ENCODE data around the gene GSK3B.
A peak's percentile ranks its signal among the peaks of the same experiment; 100 is the strongest.

The GSK3B gene

DNA sequence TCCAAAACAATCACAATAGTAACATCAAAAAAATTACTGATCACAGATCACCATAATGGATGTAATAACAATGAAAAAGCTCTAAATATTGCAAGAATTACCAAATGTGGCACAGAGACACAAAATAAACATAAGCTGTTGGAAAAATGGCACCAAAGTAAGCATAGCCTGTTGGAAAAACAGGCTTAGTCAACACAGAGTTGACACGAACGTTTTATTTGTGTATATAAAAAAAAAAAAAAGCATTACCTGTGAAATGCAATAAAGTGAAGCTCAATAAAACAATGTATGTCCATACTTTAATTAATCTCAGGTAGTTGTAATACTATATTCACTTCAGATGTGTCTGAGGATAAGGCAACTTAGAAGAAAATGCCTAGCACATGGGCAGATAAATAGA is 235.3 kb downstream of the GSK3B start:
- no CpG with 5 or more reads among the region's 2 CpGs for WGBS, 2 experiments (ENCODE audit: insufficient coverage in 2 of 2)
- no peak overlapping the region for H3K27ac ChIP-seq (ENCODE audit: low read depth, low read length, severe bottlenecking)
- H3K9me3 ChIP-seq (ENCODE audit: control insufficient read depth, low read length) = peaks cover 25% of the 10 kb centered on the region
- H3K4me3 ChIP-seq (ENCODE audit: extremely low read depth, insufficient read depth, low read length, poor library complexity, severe bottlenecking) = no peak overlapping the region
- peaks cover 77% of the 10 kb centered on the region for H3K36me3 ChIP-seq (ENCODE audit: control insufficient read depth, insufficient read depth, low read length)
- no peaks in the 10 kb centered on the region for H3K4me1 ChIP-seq (ENCODE audit: control insufficient read depth, insufficient read depth, low read length, poor library complexity, severe bottlenecking)

- WGBS, 2 experiments (ENCODE audit: insufficient coverage in 2 of 2) = 88 to 100% methylated on average over 1 to 2 of the region's 3 CpGs
- Histone ChIP-seq H3K4me1 (ENCODE audit: control insufficient read depth, insufficient read depth, low read length, poor library complexity, severe bottlenecking) (no peaks in the 10 kb centered on the region), H3K36me3 (ENCODE audit: control insufficient read depth, insufficient read depth, low read length) (peaks cover 59% of the 10 kb centered on the region)
These were observed 237.6 kb downstream of the GSK3B start for GRCh38 chr3:119856695-119857094.

DNA sequence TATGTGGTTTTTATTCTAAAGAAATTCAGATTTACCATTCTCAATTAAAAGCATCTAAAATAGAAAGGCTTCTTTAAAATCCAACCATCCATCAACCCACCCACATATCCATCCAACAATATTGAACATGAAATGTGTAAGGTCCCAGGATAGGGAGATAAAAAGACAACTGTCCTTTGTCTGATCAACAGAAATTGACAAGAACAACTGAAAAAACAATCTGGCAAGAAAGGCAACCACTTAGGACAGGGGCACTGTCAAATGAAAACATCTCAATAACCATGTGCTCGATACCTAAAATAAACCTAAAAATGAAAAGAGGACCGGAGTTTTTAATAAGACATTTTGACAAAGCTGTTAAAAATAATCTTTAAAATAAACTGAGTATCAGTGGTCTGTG is 245.1 kb downstream of the GSK3B start:
- Histone ChIP-seq H3K9me3 (ENCODE audit: control insufficient read depth, low read length) (no peaks in the 10 kb centered on the region), H3K4me3 (ENCODE audit: extremely low read depth, insufficient read depth, low read length, poor library complexity, severe bottlenecking) (no peak overlapping the region), H3K27ac (ENCODE audit: low read depth, low read length, severe bottlenecking) (no peak overlapping the region), H3K36me3 (ENCODE audit: control insufficient read depth, insufficient read depth, low read length) (peaks cover 27% of the 10 kb centered on the region), H3K4me1 (ENCODE audit: control insufficient read depth, insufficient read depth, low read length, poor library complexity, severe bottlenecking) (no peaks in the 10 kb centered on the region)
- WGBS, 2 experiments (ENCODE audit: insufficient coverage in 2 of 2) = no CpG with 5 or more reads among the region's 2 CpGs

More at GRCh38 chr3:119856695-119857094, 237.6 kb downstream of the GSK3B start:
- Histone ChIP-seq H3K27ac (ENCODE audit: low read depth, low read length, severe bottlenecking) (no peak overlapping the region), H3K4me3 (ENCODE audit: extremely low read depth, insufficient read depth, low read length, poor library complexity, severe bottlenecking) (no peak overlapping the region), H3K9me3 (ENCODE audit: control insufficient read depth, low read length) (peaks cover 25% of the 10 kb centered on the region)

DNA sequence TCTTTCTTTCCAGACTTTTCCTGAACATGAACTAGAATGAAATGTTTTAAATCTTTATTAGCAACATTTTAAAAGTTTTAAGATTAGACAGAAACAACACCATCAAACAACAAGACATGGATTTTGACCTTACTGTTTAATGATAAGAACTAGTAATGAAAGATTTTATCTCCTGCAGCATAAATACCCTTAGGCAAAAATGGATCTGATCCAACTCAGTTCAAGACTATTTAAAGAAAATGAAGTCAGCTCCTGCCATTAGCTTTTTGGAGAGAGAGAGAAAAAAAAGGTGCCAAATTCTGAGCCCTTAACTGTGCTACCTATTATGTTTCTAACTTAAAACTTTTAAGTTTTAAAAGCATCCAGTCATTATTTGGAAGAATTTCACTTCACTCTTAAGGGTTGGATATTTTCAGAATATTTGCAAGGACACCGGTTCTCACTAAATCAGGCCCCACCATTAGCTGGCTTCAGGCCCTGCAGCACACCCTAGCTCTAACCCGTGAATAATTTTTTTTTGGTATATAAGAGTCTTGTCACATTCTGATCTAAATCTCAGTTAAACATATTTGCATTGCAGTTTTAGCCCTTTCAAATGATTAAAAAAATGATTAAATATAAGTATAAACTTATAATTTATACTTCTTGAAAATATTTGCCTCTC is 252.3 kb downstream of the GSK3B start:
- Histone ChIP-seq H3K27ac (ENCODE audit: low read depth, low read length, severe bottlenecking) (no peak overlapping the region), H3K4me1 (ENCODE audit: control insufficient read depth, insufficient read depth, low read length, poor library complexity, severe bottlenecking) (no peaks in the 10 kb centered on the region), H3K4me3 (ENCODE audit: extremely low read depth, insufficient read depth, low read length, poor library complexity, severe bottlenecking) (no peak overlapping the region), H3K36me3 (ENCODE audit: control insufficient read depth, insufficient read depth, low read length) (peaks cover 33% of the 10 kb centered on the region), H3K9me3 (ENCODE audit: control insufficient read depth, low read length) (no peaks in the 10 kb centered on the region)
- no CpG with 5 or more reads among the region's 2 CpGs for WGBS, 2 experiments (ENCODE audit: insufficient coverage in 2 of 2)

DNA sequence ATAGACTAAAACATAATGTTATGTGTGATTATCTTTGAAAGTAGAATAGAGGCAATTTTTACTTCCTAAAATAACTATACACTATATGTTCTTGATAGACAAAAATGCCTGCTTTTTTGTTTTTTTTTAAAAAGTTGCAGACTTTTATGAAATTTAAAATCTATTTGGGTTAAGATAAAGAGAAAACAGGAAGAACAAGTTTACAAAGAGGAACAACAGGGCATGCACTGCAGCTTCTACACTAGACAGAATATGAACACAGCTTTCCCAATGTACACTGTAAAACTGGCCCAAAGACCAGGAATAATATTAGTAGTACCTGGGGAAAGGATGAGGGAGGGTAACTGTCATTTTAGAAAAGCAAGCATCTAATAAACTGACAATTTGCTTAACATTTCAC is 258.7 kb downstream of the GSK3B start:
- H3K4me1 ChIP-seq (ENCODE audit: control insufficient read depth, insufficient read depth, low read length, poor library complexity, severe bottlenecking) = peaks cover 16% of the 10 kb centered on the region
- H3K9me3 ChIP-seq (ENCODE audit: control insufficient read depth, low read length) = no peaks in the 10 kb centered on the region
- no peak overlapping the region for H3K27ac ChIP-seq (ENCODE audit: low read depth, low read length, severe bottlenecking)
- no peak overlapping the region for H3K4me3 ChIP-seq (ENCODE audit: extremely low read depth, insufficient read depth, low read length, poor library complexity, severe bottlenecking)
- H3K36me3 ChIP-seq (ENCODE audit: control insufficient read depth, insufficient read depth, low read length) = peaks cover 14% of the 10 kb centered on the region

DNA sequence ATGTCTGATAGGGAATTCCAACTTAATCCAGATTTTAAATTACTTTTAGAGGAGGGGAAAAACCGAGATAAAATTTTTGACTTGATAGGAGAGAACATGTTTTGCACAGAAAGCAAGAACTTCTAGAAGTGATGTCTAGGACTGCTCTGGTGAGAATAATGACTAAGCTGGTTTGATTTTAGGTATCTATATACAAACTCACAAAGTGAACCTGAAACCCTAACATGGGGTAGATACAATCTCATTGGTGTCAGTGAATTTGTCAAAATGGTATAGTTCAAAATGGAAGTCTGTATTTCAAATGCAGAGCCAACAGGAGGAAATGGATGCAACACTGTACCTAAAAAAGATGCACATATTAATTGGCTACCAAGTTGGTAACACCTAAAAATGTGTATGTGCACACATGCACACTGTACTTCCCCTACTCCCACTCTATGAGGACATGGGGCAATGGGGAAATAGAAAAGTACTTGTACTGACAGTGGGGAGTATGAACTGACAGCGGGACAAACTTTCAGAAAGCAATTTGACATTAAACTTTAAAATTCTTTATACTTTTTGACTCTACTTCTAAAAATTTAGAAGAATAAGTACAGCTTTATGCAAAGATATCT is 259.4 kb downstream of the GSK3B start:
- peaks cover 8% of the 10 kb centered on the region for H3K36me3 ChIP-seq (ENCODE audit: control insufficient read depth, insufficient read depth, low read length)
- no peak overlapping the region for H3K4me3 ChIP-seq (ENCODE audit: extremely low read depth, insufficient read depth, low read length, poor library complexity, severe bottlenecking)
- H3K4me1 ChIP-seq (ENCODE audit: control insufficient read depth, insufficient read depth, low read length, poor library complexity, severe bottlenecking) = peaks cover 16% of the 10 kb centered on the region
- no peak overlapping the region for H3K27ac ChIP-seq (ENCODE audit: low read depth, low read length, severe bottlenecking)
- WGBS, 2 experiments (ENCODE audit: insufficient coverage in 2 of 2) = 80% methylated on average over 1 of the region's 2 CpGs; no CpG with 5 or more reads in 1 of the 2 experiments
- no peaks in the 10 kb centered on the region for H3K9me3 ChIP-seq (ENCODE audit: control insufficient read depth, low read length)

DNA sequence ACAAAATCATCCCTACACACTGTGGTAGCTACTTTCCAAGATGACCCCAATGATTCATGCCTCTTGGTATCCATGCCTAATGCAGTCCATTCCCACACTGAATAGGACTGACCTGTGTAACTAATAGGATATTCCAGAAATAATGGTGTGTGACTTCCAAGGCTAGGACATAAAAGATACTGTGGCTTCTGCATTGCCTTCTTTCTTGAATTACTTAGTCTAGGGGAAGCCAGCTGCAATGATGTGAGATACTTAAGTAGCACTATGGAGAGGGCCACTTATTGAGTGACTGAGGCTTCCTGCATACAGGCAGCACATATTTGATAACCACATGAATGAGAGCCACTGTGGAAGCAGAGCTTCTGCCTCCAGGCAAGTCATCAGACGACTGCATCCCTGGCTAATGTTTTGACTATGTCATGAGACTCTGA is 262.3 kb downstream of the GSK3B start:
- peaks cover 5% of the 10 kb centered on the region for H3K36me3 ChIP-seq (ENCODE audit: control insufficient read depth, insufficient read depth, low read length)
- WGBS, 2 experiments (ENCODE audit: insufficient coverage in 2 of 2) = no CpG with 5 or more reads among the region's 1 CpG
- H3K9me3 ChIP-seq (ENCODE audit: control insufficient read depth, low read length) = no peaks in the 10 kb centered on the region
- H3K4me1 ChIP-seq (ENCODE audit: control insufficient read depth, insufficient read depth, low read length, poor library complexity, severe bottlenecking) = peaks cover 16% of the 10 kb centered on the region
- peak overlapping the region; percentile 62 for H3K27ac ChIP-seq (ENCODE audit: low read depth, low read length, severe bottlenecking)
- no peak overlapping the region for H3K4me3 ChIP-seq (ENCODE audit: extremely low read depth, insufficient read depth, low read length, poor library complexity, severe bottlenecking)

- H3K36me3 ChIP-seq (ENCODE audit: control insufficient read depth, insufficient read depth, low read length) = peaks cover 14% of the 10 kb centered on the region
- H3K4me3 ChIP-seq (ENCODE audit: extremely low read depth, insufficient read depth, low read length, poor library complexity, severe bottlenecking) = no peak overlapping the region
- H3K27ac ChIP-seq (ENCODE audit: low read depth, low read length, severe bottlenecking) = no peak overlapping the region
- WGBS, 2 experiments (ENCODE audit: insufficient coverage in 2 of 2) = no CpG with 5 or more reads among the region's 3 CpGs
- peaks cover 16% of the 10 kb centered on the region for H3K4me1 ChIP-seq (ENCODE audit: control insufficient read depth, insufficient read depth, low read length, poor library complexity, severe bottlenecking)
- H3K9me3 ChIP-seq (ENCODE audit: control insufficient read depth, low read length) = no peaks in the 10 kb centered on the region
These were observed 263.2 kb downstream of the GSK3B start for GRCh38 chr3:119831022-119831421.

DNA sequence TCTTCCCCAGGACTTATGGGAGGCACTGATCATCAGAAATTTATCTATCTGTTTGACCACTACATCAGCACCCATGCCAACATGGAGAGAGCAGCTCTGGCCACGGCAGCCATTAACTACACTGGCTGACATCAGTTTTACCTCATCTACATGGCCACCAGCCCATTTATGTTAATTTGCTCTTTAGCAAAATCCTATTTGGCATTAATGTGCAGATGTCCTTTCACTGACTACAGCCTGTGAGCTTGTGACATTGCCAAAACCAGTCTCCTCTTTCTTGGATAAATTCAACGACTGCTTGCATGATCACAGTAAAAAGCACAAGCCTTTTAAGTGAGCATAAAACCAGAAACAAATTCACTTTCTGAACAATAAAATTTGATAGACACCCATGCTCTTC is 264.8 kb downstream of the GSK3B start:
- H3K27ac ChIP-seq (ENCODE audit: low read depth, low read length, severe bottlenecking) = no peak overlapping the region
- H3K36me3 ChIP-seq (ENCODE audit: control insufficient read depth, insufficient read depth, low read length) = peaks cover 28% of the 10 kb centered on the region
- no peaks in the 10 kb centered on the region for H3K9me3 ChIP-seq (ENCODE audit: control insufficient read depth, low read length)
- H3K4me3 ChIP-seq (ENCODE audit: extremely low read depth, insufficient read depth, low read length, poor library complexity, severe bottlenecking) = no peak overlapping the region
- peaks cover 16% of the 10 kb centered on the region for H3K4me1 ChIP-seq (ENCODE audit: control insufficient read depth, insufficient read depth, low read length, poor library complexity, severe bottlenecking)
- 94 to 95% methylated on average over 2 of the region's 2 CpGs for WGBS, 2 experiments (ENCODE audit: insufficient coverage in 2 of 2)

- Histone ChIP-seq H3K4me1 (ENCODE audit: control insufficient read depth, insufficient read depth, low read length, poor library complexity, severe bottlenecking) (peaks cover 4% of the 10 kb centered on the region), H3K27ac (ENCODE audit: low read depth, low read length, severe bottlenecking) (no peak overlapping the region), H3K4me3 (ENCODE audit: extremely low read depth, insufficient read depth, low read length, poor library complexity, severe bottlenecking) (no peak overlapping the region), H3K9me3 (ENCODE audit: control insufficient read depth, low read length) (no peaks in the 10 kb centered on the region), H3K36me3 (ENCODE audit: control insufficient read depth, insufficient read depth, low read length) (peaks cover 27% of the 10 kb centered on the region)
- WGBS, 2 experiments (ENCODE audit: insufficient coverage in 2 of 2) = 92 to 97% methylated on average over 3 to 4 of the region's 7 CpGs
These were observed 267.3 kb downstream of the GSK3B start for GRCh38 chr3:119826711-119827608.
